SJSA1 (cell line): Measurements from ENCODE around the gene MAP2K2. TPM values are rescaled to one million over a fixed set of nuclear protein-coding genes. Genes with fewer than 3 reads are reported as not detected.

Experiments
- DNase-seq, 2 experiments: peaks; one replicate each; pipeline ENCODE4 v3.0.0-alpha.2; 2015 to 2020; ENCODE audit warnings: low spot score in 2 of 2, low read depth in 1 of 2
- H3K27ac ChIP-seq: fragments of 250-450 bp; sonication (Bioruptor Pico); 2 replicates; pipeline ENCODE4 v1.5.1; 2020; ENCODE audit warnings: mild to moderate bottlenecking, moderate library complexity
- H3K27me3 ChIP-seq: fragments of 250-450 bp; sonication (Bioruptor Pico); replicated peaks from 2 replicates; pipeline ENCODE4 v1.5.1; 2020; ENCODE audit warnings: mild to moderate bottlenecking, moderate library complexity
- H3K36me3 ChIP-seq: fragments of 250-450 bp; sonication (Bioruptor Pico); 2 replicates; pipeline ENCODE4 v1.5.1; 2020; ENCODE audit warnings: mild to moderate bottlenecking
- H3K4me1 ChIP-seq: fragments of 250-450 bp; sonication (Bioruptor Pico); replicated peaks from 2 replicates; pipeline ENCODE4 v1.6.1; 2021; ENCODE audit warnings: mild to moderate bottlenecking
- H3K4me3 ChIP-seq: fragments of 250-450 bp; sonication (Bioruptor Pico); 2 replicates; pipeline ENCODE4 v1.5.1; 2020; ENCODE audit warnings: mild to moderate bottlenecking
- H3K9me3 ChIP-seq: fragments of 250-450 bp; sonication (Bioruptor Pico); replicated peaks from 2 replicates; pipeline ENCODE4 v1.5.1; 2020; ENCODE audit warnings: mild to moderate bottlenecking
- total RNA-seq: library from RNA; depleted of rRNA; stranded (reverse); fragments of >200 nt; shearing (Covaris generic); gene quantifications from 2 replicates; pipeline ENCODE4 v1.2.3, GENCODE V29; 2014

The MAP2K2 gene
- total RNA-seq, 1 experiment from 2014 or later: 188 TPM

DNA sequence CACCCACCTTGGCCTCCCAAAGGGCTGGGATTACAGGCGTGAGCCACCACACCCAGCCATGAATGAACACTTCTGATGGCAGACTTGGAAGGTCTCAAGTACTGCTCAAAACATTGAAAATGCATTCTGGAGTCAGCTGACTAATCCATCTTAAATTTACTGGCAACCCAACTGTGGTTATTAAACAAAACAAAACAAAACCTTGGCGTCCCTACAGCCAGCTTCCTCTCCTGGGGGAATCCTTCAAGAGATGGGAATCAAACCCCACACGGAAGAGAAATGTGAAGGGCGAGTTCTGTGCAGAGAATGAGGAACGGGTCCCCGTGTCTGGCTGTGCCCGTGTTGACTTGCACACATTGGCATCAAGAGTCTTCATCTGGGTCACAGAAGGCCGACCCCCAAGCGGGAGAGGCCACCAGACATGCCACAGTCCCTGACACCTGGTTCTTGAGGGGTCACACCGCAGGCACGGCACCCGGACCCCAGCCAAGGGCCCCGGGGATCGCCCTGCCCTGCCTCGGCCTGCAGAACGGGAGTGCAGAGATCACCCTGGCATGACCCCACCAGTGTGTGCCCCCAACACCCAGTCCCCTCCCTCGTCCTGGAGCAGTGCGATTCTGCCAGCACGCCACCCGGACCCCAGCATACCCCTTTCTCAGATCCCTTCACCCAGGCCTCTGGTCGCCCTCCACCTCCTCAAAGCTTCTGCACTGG lies 3.2 kb downstream of the MAP2K2 start:
- peak in 1 of 2 experiments; percentile 21 for DNase-seq
- no peaks in the 10 kb centered on the region for H3K27me3 ChIP-seq
- no peaks in the 10 kb centered on the region for H3K9me3 ChIP-seq
- peaks cover 21% of the 10 kb centered on the region for H3K4me1 ChIP-seq
- H3K27ac ChIP-seq: no peak overlapping the region
- no peak overlapping the region for H3K4me3 ChIP-seq
- peaks cover 51% of the 10 kb centered on the region for H3K36me3 ChIP-seq

DNA sequence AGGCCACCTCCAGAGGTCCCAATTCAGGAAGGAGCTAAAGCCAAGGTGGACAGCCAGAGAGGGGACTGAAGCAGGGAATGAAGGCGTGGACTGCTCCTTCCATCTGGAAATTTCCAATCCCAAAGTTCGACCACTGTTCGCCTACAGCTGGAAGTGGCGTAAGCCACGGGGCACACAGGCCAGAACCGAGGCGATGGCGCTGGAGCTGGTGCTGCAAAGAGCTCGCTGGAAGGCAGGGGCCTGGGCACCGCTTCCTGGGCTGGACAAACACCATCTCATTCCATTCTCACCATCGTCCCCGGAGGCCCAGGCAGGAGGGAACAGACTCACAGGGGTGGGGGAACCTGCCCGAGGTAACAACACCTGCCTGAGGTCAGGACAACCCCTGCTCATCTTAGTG lies 4.2 kb downstream of the MAP2K2 start:
- Histone ChIP-seq H3K4me3 (no peak overlapping the region), H3K27me3 (no peaks in the 10 kb centered on the region), H3K27ac (no peak overlapping the region), H3K4me1 (peaks cover 21% of the 10 kb centered on the region), H3K9me3 (no peaks in the 10 kb centered on the region), H3K36me3 (peaks cover 60% of the 10 kb centered on the region)
- no peak for DNase-seq

DNA sequence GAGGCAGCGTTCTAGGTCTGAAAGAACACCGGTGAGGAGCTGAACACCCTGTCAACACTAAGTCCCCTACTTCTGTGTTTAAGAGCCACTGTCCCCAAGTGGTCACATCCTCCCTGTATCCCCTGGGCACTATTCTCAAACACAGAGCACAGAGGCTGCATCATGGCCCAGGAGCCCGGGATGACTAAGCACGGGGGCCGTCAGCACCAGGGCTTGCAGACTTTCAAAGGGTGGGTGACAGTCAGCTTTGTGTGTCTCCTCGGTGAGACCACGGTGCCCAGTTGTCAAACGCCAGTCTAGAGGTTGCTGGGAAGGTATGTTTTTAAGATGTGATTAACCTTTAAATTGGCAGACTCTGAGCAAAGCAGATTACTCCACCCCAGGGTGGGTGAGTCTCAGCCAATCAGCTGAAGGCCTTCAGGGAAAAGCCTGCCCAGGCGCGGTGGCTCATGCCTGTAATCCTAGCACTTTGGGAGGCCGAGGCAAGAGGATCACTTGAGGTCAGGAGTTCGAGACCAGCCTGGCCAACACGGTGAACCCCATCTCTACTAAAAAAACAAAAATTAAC lies 8.0 kb downstream of the MAP2K2 start:
- no peak for DNase-seq
- no peak overlapping the region for H3K27ac ChIP-seq
- no peaks in the 10 kb centered on the region for H3K27me3 ChIP-seq
- no peaks in the 10 kb centered on the region for H3K9me3 ChIP-seq
- peaks cover 95% of the 10 kb centered on the region for H3K36me3 ChIP-seq
- no peak overlapping the region for H3K4me3 ChIP-seq
- H3K4me1 ChIP-seq: peaks cover 7% of the 10 kb centered on the region

DNA sequence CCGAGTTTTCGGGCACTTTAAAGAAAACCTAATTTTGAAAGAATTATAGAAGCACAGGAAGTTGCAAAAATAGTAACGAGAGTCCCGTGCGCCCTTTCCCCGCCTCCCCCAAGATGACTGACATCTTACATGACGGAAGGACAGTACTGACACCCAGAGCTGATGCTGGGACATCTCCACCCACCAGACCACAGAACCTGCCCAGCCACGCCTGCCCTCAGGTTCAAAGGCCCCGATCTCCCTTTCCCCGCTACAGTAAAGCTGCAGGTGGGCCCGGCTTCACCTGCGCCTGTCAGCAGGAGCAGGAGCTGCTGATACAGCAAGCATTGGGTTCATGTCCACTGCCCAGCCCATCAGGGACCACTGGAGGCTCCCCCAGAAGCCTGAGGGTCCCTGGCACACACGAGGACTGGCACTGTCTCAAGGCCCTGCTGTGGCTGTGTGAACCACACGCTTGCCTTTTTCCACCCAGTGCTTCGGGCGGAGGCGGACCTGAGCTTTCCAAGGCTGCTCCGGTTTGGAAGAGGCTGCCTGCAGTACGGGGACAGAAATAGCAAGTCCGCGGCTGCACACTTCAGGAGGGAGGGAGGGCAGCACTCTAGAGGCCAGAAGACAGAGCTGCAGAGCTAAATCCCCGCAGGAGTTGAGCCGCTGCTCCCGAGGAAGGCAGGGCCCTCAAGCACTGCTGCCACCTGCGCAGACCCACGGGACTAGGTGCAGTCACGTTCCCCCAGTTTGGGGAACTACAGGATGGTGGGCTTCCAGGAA lies 8.7 kb downstream of the MAP2K2 start:
- H3K27ac ChIP-seq: no peak overlapping the region
- peaks cover 95% of the 10 kb centered on the region for H3K36me3 ChIP-seq
- H3K4me1 ChIP-seq: no peaks in the 10 kb centered on the region
- H3K4me3 ChIP-seq: no peak overlapping the region
- no peaks in the 10 kb centered on the region for H3K27me3 ChIP-seq
- no peaks in the 10 kb centered on the region for H3K9me3 ChIP-seq
- no peak for DNase-seq

DNA sequence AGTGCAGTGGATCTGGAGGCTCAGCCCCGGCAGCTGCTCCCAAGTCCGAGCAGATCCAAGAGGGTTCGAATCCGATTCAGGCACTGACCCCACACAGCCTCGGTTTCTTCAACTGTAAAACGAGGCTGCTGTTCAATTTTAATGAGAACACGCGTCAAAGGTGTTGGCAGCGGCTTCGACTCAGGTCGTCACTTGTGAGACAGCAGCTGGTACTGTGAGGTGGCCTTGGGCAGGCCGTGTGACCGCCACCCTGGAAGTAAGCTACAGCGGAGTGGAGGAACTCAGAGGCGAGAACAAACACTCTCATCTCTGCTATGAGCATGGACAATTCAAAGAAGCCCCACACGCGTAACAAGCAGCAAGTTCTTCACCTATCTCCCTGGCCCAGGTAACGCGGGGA lies 9.7 kb downstream of the MAP2K2 start:
- no peak overlapping the region for H3K4me3 ChIP-seq
- H3K4me1 ChIP-seq: no peaks in the 10 kb centered on the region
- H3K36me3 ChIP-seq: peaks cover 95% of the 10 kb centered on the region
- H3K9me3 ChIP-seq: no peaks in the 10 kb centered on the region
- DNase-seq: no peak
- H3K27ac ChIP-seq: no peak overlapping the region
- H3K27me3 ChIP-seq: no peaks in the 10 kb centered on the region

DNA sequence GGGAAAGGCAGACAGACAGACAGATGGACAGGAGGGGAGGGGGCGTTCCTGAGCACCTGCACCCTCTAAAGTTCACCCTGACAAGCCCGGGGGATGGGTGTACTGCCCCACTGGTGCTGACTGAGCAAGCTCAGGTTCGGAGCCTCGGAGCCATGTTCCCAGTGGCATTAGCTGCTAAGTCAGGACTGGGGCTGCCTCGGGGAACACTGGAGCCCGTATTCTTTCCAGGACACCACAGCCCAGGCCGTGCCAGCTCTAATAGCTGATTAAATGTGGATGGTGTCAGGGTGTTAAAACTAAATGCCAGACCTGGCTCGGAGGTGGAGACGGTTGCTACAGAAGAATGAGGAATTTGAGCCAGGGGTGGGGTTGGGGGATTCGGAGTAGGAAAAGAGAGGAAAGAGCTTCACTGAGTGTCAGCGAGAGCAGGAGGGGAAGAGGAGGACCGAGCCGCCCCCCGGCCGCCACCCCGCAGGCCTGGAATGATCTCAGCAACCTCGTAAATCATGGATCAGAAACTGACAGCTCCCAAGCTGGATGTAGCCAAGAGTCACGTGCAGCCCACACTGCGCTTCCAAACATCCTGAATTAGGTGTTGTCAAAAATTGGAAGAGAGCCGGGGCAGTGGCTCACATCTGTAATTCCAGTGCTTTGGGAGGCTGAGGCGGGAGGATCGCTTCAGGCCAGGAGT lies 10.4 kb downstream of the MAP2K2 start:
- Histone ChIP-seq H3K36me3 (peaks cover 97% of the 10 kb centered on the region), H3K4me1 (no peaks in the 10 kb centered on the region), H3K27me3 (no peaks in the 10 kb centered on the region), H3K9me3 (no peaks in the 10 kb centered on the region), H3K27ac (no peak overlapping the region), H3K4me3 (no peak overlapping the region)
- DNase-seq: no peak

DNA sequence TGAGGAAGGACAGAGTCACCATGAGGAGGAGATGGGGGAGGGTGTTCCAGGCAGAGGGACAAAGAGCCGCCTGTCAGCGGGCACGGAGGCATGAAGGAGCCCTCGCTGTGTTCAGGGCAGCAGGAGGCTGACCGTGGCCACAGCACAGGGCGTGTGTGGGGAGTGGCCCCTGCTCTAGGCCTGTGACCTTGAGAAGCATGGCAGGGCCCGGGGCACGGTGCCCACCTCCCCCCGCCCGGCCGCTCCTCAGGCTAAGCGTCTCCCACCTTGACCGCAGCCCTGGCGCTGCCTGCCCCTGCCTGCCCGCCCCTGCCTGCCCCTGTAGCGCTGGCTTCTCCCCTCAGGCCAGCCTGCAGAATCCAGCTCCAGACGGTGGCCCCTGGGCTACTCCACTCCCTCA lies 11.6 kb downstream of the MAP2K2 start:
- Histone ChIP-seq H3K27me3 (no peaks in the 10 kb centered on the region), H3K4me1 (no peaks in the 10 kb centered on the region), H3K36me3 (peaks cover 98% of the 10 kb centered on the region), H3K4me3 (no peak overlapping the region), H3K9me3 (no peaks in the 10 kb centered on the region), H3K27ac (no peak overlapping the region)
- DNase-seq: no peak

DNA sequence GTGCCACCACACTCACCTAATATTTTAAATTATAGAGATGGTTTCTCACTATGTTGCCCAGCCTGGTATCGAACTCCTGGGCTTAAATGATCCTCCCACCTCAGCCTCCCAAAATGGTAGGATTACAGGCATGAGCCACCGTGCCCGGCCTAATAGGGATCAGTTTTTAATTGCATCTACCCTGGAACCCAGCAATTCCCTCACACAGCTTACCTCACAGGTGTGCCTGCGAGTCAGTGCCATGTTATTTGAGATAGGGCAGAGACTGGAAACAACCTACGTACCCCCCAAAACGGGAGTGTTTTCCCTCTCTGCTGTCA lies 14.3 kb downstream of the MAP2K2 start:
- Histone ChIP-seq H3K4me1 (0 out of 2 replicates have a peak, but pooled peaks cover 3% of the 10 kb centered on the region), H3K4me3 (no peak overlapping the region), H3K27ac (no peak overlapping the region), H3K27me3 (no peaks in the 10 kb centered on the region), H3K9me3 (no peaks in the 10 kb centered on the region), H3K36me3 (peaks cover 95% of the 10 kb centered on the region)
- DNase-seq: no peak

DNA sequence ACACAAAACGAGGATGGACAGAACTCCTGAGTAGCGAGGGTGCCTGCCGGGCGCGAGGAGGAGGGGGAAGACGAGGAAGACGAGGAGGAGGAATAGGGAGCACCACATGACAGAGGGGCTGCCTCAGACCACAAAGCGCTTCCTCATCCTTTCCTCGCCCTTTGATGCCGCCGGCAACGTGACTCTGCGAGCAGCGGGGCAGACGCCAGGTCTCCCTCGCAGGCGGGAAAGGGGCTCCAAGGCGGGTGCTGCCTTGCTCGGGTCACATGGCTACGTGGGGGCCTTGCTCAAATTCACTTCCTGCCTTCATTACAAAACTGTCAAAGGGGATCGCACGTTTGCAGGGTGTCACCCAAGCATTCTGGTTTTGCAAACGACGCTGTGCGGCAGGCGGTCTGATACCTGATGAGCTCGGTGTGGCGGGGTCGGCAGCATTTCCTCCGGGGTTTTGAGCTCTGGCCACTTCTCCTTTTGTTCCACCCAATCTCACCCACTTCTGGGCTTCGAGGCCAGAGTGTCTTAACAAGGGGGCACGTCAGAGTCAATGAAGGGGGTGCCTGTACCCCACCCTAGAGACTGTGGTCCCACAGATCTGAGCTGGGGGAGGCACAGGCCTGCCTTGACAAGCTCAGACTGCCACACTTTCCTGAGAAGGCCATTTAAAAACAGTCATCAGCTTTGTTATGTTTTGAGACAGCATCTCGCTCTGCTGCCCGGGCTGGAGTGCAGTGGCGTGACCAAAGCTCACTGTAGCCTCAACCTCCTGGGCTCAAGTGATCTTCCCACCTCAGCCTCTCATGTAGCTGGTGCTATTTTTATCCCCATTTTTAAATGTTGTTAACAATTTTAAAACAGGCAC lies 14.9 kb downstream of the MAP2K2 start:
- DNase-seq: no peak
- Histone ChIP-seq H3K27me3 (no peaks in the 10 kb centered on the region), H3K4me1 (0 out of 2 replicates have a peak, but pooled peaks cover 3% of the 10 kb centered on the region), H3K36me3 (peaks cover 93% of the 10 kb centered on the region), H3K9me3 (no peaks in the 10 kb centered on the region), H3K27ac (no peak overlapping the region), H3K4me3 (no peak overlapping the region)

DNA sequence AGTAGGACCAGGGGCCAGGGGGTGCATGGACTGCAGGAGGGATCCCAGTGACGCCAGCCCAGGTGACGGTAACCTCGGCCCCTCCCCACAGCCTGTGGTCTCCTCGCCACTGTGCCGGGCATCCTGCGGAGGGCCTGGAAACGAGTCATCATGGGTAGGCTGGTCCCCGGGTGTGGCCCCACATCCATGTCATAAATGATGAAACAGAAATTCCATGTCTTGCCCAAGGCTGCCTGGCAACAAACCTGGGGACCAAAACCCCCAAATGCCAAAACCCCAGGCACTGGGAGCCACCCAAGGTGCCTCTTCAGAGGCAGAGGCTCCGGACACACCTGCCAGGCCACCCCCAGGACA lies 20.9 kb downstream of the MAP2K2 start:
- Histone ChIP-seq H3K27ac (no peak overlapping the region), H3K4me1 (0 out of 2 replicates have a peak, but pooled peaks cover 3% of the 10 kb centered on the region), H3K36me3 (peaks cover 88% of the 10 kb centered on the region), H3K4me3 (no peak overlapping the region), H3K27me3 (no peaks in the 10 kb centered on the region), H3K9me3 (no peaks in the 10 kb centered on the region)
- no peak for DNase-seq

DNA sequence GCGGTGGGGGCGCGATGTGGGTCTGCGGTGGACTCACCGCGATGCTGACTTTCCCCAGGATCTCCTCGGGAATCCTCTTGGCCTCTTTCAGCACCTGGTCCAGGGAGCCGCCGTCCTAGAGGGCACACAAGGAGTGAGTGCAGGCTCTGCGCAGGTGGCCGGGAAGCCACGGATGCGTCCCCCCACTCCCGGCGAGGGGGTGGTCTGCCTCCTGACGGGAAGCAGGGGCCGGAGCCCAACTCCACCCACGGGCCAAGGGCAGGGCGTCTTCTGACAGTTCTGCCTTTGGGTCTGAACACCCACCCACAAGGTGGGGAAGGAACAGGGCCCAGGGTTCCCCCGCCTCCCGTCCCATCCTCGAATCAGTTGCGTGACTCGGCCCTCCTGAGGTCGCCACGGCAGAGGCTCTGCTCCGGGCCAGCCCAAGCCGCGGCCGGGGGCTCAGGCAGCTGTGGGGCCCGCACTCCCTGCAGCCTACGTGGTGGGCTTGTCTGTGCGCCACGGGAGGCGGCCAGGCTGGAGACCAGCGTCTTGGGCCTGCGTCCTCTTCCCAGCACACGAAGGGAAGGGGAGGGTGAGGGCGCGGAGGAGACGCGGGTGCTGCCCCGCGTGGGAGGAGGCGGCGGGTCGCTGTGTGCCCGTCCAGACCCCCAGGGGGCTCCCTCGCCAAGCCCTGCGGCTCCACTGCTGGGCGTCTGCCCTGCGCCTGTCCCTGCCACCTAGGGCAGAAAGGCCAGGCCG lies 21.4 kb downstream of the MAP2K2 start:
- H3K36me3 ChIP-seq: peaks cover 88% of the 10 kb centered on the region
- no peak overlapping the region for H3K4me3 ChIP-seq
- H3K4me1 ChIP-seq: 0 out of 2 replicates have a peak, but pooled peaks cover 3% of the 10 kb centered on the region
- no peak for DNase-seq
- H3K27ac ChIP-seq: no peak overlapping the region
- no peaks in the 10 kb centered on the region for H3K9me3 ChIP-seq
- H3K27me3 ChIP-seq: no peaks in the 10 kb centered on the region

DNA sequence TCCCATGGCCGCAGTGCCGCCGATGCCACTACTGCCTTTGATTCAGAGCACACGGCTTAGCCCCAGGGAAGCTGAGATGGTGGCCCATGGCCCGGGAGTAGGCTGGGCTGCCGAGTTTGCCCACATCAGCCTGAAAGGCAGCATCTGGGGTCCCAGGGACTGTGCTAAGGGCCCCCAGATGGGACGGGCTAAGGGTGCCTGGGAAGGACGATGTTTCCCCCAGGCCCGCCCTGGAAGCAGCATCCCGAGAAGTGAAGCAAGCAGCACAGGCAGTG lies 22.5 kb downstream of the MAP2K2 start:
- H3K27me3 ChIP-seq: no peaks in the 10 kb centered on the region
- H3K4me1 ChIP-seq: 0 out of 2 replicates have a peak, but pooled peaks cover 3% of the 10 kb centered on the region
- H3K4me3 ChIP-seq: no peak overlapping the region
- no peaks in the 10 kb centered on the region for H3K9me3 ChIP-seq
- DNase-seq: no peak
- peaks cover 86% of the 10 kb centered on the region for H3K36me3 ChIP-seq
- H3K27ac ChIP-seq: no peak overlapping the region
